Mammary epithelial cell (primary cell): ENCODE measurements around the gene TMCC2.

Experiments
- EZH2 ChIP-seq: IDR thresholded peaks from 2 replicates; pipeline ENCODE4 v1.6.1; 2012; ENCODE audit warnings: low read length, inconsistent platforms, borderline replicate concordance
- TF ChIP-seq, protein P1 (sequence below), 2 donors: IDR thresholded peaks in 1 of 2; conservative IDR thresholded peaks in 1 of 2; 2 replicates each; pipeline ENCODE4 v1.5.1; 2011 to 2012; ENCODE audit warnings: inconsistent platforms in 2 of 2, low read length in 2 of 2, mild to moderate bottlenecking in 2 of 2, control low read depth in 1 of 2, low read depth in 1 of 2; ENCODE audit not compliant: insufficient read depth in 1 of 2; ENCODE audit errors: extremely low read depth in 1 of 2

DNA sequence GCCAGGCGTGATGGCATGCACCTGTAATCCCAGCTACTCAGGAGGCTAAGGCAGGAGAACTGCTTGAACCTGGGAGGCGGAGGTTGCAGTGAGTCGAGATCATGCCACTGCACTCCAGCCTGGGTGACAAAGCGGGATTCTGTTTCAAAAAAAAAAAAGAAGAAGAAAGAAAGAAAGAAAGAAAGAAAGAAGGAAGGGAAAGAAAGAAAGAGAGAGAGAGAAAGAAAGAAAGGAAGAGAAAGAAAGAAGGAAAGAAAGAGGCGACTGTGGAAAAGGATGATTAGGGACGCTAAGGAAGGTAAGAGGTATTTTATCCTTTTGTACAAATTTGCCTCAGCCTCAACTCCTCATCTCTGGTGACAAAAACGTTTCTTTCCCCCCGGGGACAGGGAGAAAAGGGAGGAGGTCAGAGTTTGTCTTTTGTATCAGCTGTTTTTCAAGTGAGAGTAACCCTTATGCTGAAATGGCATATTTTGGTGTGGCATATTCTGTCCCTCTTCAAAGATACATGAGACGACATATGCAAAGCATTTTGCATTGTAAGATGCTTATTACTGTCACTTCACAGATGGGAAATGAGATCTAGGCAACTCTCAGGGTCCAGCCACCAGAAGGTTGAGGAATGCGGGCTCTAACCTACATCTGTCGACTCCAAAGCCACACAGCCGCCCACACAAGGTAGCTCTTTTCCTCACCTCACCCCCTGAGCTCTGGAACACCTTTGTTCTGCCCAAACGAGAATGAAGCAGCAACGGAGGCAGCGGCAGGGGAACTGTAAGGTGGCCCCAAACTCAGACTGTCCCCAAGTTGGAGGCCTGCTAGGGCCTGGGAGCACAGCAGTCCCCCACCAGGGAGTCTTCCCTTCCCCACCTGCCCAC lies 55.8 kb downstream of the TMCC2 start:
- TF ChIP-seq, protein P1, sequence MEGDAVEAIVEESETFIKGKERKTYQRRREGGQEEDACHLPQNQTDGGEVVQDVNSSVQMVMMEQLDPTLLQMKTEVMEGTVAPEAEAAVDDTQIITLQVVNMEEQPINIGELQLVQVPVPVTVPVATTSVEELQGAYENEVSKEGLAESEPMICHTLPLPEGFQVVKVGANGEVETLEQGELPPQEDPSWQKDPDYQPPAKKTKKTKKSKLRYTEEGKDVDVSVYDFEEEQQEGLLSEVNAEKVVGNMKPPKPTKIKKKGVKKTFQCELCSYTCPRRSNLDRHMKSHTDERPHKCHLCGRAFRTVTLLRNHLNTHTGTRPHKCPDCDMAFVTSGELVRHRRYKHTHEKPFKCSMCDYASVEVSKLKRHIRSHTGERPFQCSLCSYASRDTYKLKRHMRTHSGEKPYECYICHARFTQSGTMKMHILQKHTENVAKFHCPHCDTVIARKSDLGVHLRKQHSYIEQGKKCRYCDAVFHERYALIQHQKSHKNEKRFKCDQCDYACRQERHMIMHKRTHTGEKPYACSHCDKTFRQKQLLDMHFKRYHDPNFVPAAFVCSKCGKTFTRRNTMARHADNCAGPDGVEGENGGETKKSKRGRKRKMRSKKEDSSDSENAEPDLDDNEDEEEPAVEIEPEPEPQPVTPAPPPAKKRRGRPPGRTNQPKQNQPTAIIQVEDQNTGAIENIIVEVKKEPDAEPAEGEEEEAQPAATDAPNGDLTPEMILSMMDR (conservative IDR thresholded peaks at IDR 0.05 in 1 of 2, IDR thresholded peaks at IDR 0.05 in 1 of 2; ENCODE audit: extremely low read depth in 1 of 2, insufficient read depth in 1 of 2, low read depth in 1 of 2, low read length in 2 of 2): no peak
- TF ChIP-seq EZH2: no peak
